ENCODE measurements around the gene NVL. TPM values are rescaled to one million over a fixed set of nuclear protein-coding genes. Genes with fewer than 3 reads are reported as not detected.
A peak's percentile ranks its signal among the peaks of the same experiment; 100 is the strongest.
"Not testable (repeated sequence)": the region's sequence is repeated elsewhere in the genome, so short reads cannot be mapped to it uniquely, and the experiment has no call there.

NVL gene
- total RNA-seq, 4 donors from 2014 or later = 10.0 to 21.9 (median 17.3) TPM

DNA sequence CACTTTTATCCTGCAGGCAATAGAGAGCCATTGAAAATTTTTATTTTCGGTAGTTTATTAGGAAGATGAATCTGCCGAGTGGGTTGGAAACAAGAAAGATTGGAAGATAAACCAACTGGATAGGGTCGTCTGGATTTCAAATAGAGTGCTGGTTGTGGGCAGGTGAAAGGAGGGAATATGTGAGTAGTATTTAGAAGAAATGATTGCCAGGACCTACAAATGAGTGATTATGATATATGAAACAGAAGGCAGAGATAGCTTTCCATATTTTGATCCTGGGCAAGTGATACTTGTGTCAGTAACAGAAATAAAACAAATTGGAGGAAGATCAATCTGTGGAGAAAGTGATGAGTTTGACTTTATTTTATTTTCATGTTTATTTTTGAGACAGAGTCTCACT lies 29.2 kb upstream of the NVL start:
- ATAC-seq (ENCODE audit: low FRiP score) (no peak), DNase-seq (ENCODE audit: low spot score) (no peak)
- TF ChIP-seq, protein P1, sequence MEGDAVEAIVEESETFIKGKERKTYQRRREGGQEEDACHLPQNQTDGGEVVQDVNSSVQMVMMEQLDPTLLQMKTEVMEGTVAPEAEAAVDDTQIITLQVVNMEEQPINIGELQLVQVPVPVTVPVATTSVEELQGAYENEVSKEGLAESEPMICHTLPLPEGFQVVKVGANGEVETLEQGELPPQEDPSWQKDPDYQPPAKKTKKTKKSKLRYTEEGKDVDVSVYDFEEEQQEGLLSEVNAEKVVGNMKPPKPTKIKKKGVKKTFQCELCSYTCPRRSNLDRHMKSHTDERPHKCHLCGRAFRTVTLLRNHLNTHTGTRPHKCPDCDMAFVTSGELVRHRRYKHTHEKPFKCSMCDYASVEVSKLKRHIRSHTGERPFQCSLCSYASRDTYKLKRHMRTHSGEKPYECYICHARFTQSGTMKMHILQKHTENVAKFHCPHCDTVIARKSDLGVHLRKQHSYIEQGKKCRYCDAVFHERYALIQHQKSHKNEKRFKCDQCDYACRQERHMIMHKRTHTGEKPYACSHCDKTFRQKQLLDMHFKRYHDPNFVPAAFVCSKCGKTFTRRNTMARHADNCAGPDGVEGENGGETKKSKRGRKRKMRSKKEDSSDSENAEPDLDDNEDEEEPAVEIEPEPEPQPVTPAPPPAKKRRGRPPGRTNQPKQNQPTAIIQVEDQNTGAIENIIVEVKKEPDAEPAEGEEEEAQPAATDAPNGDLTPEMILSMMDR (IDR thresholded peaks at IDR 0.05) = no peak

DNA sequence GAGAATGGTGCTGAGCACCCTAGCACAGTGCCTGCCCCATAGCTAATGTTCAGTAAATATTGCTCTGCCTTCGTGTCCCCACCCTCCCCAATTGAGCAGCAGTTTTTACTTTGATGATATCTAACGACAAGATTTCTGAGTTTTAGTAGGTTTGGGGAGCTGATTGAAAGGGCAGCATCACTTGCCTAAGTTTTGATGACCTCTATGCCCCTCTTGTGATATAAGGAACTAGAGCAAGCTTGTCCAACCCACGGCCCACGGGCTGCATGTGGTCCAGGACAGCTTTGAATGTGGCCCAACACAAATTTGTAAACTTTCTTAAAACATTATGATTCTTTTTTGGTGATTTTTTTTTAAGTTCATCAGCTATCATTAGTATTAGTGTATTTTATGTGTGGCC lies 28.3 kb upstream of the NVL start:
- DNase-seq (ENCODE audit: low spot score) = no peak
- no peak for ATAC-seq (ENCODE audit: low FRiP score)
- TF ChIP-seq, protein P1 (IDR thresholded peaks at IDR 0.05) = no peak

DNA sequence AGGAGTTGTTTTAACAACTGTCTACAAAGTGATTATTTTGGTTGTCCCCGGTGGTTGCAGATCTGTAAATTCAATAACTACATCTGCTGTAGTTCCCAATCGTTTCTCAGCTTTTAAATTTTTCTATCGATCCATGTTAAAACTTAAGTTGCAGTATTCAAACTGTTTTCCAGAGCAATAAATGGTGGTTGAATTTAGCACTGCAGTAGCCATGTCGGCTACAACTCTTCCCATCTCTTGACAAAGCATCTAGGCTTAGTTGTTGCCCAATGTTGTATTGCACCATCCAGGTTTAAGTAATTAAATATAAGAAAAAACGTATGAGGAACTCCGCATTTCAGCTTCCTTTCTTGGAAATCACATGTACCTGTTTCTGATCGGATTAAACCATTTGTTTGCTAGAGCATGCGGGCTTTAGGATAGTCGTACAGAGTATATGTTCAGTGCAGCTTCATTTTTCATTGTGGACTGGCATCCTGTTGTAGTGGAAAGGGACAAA lies 27.7 kb upstream of the NVL start:
- TF ChIP-seq, protein P1 (IDR thresholded peaks at IDR 0.05) = no peak
- no peak for DNase-seq (ENCODE audit: low spot score)
- ATAC-seq (ENCODE audit: low FRiP score) = peak; percentile 47

- peak; percentile 54 for DNase-seq (ENCODE audit: low spot score)
- TF ChIP-seq, protein P1 (IDR thresholded peaks at IDR 0.05) = no peak
- ATAC-seq (ENCODE audit: low FRiP score) = peak; percentile 95
Measured at GRCh38 chr1:224356685-224357625, 27.0 kb upstream of the NVL start, which contains the start of gene CNIH4. TSS of gene CNIH4 (plus strand) at chr1:224356879. CDS start at chr1:224356925, 46 bp downstream.

DNA sequence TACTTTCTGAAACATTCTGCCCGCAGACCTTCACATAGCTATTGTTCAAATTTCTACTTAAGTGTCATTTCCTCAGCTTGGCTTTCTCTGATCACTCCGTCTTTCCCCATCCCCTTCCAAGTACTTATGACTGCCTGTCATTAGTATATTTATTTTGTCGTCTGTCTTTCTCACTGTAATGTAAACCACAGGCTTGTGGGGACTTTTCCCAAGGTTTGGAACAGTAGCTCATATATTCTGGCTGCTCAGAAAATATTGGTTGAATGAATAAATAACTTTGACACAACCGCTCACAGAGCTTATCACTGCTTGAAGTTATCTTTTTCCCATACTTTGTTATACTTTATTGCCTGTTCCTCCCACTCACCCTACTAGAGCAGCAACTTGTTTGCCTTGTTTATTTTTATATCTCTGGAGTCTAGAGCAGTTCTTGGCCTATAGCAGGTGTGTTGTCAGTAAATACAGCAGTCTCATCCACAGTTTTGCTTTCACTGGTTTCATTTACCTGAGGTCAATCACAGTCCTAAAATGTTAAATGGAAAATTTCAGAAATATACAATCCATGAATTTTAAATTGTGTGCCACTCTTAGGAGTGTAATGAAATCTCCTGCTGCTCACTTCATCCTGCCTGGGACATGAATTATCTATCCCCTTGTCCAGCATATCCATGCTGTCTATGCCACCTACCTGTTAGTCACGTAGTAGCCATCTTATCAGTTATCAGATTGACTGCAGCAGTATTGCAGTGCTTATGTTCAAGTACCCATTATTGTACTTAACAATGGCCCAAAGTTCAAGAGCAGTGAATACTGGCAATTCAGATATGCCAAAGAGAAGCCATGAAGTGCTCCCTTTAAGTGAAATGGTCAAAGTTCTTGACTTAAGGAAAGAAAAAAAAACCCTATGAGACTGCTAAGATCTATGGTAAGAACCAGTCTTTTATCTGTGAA lies 24.3 kb upstream of the NVL start:
- DNase-seq (ENCODE audit: low spot score) (no peak), ATAC-seq (ENCODE audit: low FRiP score) (no peak)
- TF ChIP-seq, protein P1 (IDR thresholded peaks at IDR 0.05) = no peak

DNA sequence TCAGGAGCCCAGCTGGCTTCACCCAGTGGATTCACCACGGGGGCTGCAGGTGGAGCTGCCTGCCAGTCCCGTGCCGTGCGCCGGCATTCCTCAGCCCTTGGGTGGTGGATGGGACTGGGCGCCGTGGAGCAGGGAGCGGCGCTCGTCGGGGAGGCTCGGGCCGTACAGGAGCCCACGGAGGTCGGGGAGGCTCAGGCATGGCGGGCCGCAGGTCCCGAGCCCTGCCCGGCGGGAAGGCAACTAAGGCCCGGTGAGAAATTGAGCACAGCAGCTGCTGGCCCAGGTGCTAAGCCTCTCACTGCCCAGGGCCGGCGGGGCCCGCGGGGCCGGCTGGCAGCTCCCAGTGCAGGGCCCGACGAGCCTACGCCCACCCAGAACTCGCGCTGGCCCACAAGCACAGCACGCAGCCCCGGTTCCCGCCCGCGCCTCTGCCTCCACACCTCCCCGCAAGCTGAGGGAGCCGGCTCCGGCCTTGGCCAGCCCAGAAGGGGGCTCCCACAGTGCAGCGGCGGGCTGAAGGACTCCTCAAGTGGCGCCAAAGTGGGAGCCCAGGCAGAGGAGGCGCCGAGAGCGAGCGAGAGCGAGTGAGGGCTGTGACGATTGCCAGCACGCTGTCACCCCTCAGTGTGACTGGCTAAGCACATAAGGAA lies 22.6 kb upstream of the NVL start:
- DNase-seq (ENCODE audit: low spot score); ATAC-seq (ENCODE audit: low FRiP score): not testable (repeated sequence)

GRCh38 chr1:224349716-224350115 lies 19.7 kb upstream of the NVL start:
- not testable (repeated sequence) for DNase-seq (ENCODE audit: low spot score); ATAC-seq (ENCODE audit: low FRiP score)
